Measurements from ENCODE around the gene TLR9. TPM values are rescaled to one million over a fixed set of nuclear protein-coding genes. Genes with fewer than 3 reads are reported as not detected.

The TLR9 gene
- polyA plus RNA-seq, 1 experiment: 0.07 TPM

DNA sequence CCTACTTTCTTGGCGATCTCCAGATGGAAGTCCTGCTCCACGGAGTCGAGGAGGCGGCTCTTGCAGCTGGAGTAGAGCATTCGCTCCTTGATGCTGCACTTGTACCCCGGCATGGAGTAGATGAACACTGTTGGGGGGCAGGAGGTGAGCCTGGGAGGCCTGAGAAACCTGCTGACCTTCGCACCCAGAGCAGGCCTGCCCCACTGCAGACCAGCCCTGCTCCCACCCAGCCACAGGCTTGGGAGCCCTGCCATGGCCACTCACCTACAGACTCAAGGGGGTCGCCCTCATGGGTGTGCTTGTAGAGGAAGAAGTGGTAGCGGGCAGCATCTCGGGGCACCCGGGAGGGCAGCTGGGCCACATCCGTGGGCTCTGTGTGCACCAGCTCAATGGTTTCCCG, 4.2 kb upstream of the TLR9 start:
- no peak overlapping the region for H3K4me3 ChIP-seq (ENCODE audit: low read depth, low read length)
- no peak for TF ChIP-seq CTCF (IDR thresholded peaks at IDR 0.05; ENCODE audit: insufficient read depth, low read depth, low read length)
- POLR2A ChIA-PET: no interaction called here
- H3K27me3 ChIP-seq (ENCODE audit: control insufficient read depth, insufficient read depth, low read length): no peaks in the 10 kb centered on the region
- DNase-seq (ENCODE audit: low read depth): no peak
- H3K36me3 ChIP-seq (ENCODE audit: control insufficient read depth, insufficient read depth, low read length): peaks cover 50% of the 10 kb centered on the region
- CTCF ChIA-PET: interaction anchor here (1.2 to 10.7 kb wide), 3 partner anchors 6 to 109 kb away, joined by 3 to 131 read pairs (median 4); partner anchors contain the start of gene TLR9

- TF ChIP-seq CTCF (IDR thresholded peaks at IDR 0.05; ENCODE audit: insufficient read depth, low read depth, low read length): no peak
- CTCF ChIA-PET: interaction anchor here (0.6 to 10.7 kb wide), 4 partner anchors 6 to 111 kb away, joined by 3 to 131 read pairs (median 4); partner anchors contain the start of gene TLR9
These were observed 3.4 kb upstream of the TLR9 start for GRCh38 chr3:52228751-52229291.

GRCh38 chr3:52228266-52228665, 2.8 kb upstream of the TLR9 start:
- DNase-seq (ENCODE audit: low read depth): no peak
- Histone ChIP-seq H3K36me3 (ENCODE audit: control insufficient read depth, insufficient read depth, low read length) (peaks cover 45% of the 10 kb centered on the region), H3K27me3 (ENCODE audit: control insufficient read depth, insufficient read depth, low read length) (no peaks in the 10 kb centered on the region), H3K4me3 (ENCODE audit: low read depth, low read length) (no peak overlapping the region)
- ChIA-PET POLR2A (no interaction called here), CTCF (interaction anchor here (0.6 to 9.7 kb wide), 2 partner anchors 6 to 111 kb away, joined by 3 to 131 read pairs; partner anchors contain the start of gene TWF2)
- TF ChIP-seq CTCF (IDR thresholded peaks at IDR 0.05; ENCODE audit: insufficient read depth, low read depth, low read length): no peak

More at GRCh38 chr3:52228751-52229291, 3.4 kb upstream of the TLR9 start:
- Histone ChIP-seq H3K36me3 (ENCODE audit: control insufficient read depth, insufficient read depth, low read length) (peaks cover 45% of the 10 kb centered on the region), H3K27me3 (ENCODE audit: control insufficient read depth, insufficient read depth, low read length) (no peaks in the 10 kb centered on the region), H3K4me3 (ENCODE audit: low read depth, low read length) (no peak overlapping the region)
- POLR2A ChIA-PET: no interaction called here
- no peak for DNase-seq (ENCODE audit: low read depth)

DNA sequence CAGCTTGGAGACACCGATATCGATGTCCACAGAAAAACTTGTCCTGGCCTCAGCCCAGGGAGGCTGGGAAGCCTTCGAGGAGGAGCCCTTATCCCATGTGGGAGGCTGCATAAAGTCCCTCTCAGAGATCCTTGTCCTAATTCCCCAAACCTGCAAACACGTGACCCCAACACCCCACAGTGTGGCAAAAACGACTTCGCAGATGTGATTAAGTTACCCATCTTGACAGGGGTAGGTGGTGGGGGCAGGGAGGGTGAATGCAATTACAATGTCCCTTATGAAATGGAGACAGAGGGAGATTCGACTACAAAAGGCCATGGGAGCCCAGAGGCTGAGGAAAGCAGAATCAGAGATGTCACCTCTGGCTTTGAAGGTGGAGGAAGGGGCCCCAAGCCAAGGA, 2.3 kb upstream of the TLR9 start:
- TF ChIP-seq CTCF (IDR thresholded peaks at IDR 0.05; ENCODE audit: insufficient read depth, low read depth, low read length): no peak
- CTCF ChIA-PET: interaction anchor here (1.3 to 9.7 kb wide), 3 partner anchors 6 to 112 kb away, joined by 4 to 131 read pairs (median 11); partner anchors contain the start of genes TWF2 and WDR82

GRCh38 chr3:52227117-52227516, 1.7 kb upstream of the TLR9 start:
- DNase-seq (ENCODE audit: low read depth): no peak
- POLR2A ChIA-PET: no interaction called here
- Histone ChIP-seq H3K27me3 (ENCODE audit: control insufficient read depth, insufficient read depth, low read length) (no peaks in the 10 kb centered on the region), H3K4me3 (ENCODE audit: low read depth, low read length) (no peak overlapping the region), H3K36me3 (ENCODE audit: control insufficient read depth, insufficient read depth, low read length) (peaks cover 36% of the 10 kb centered on the region)
- TF ChIP-seq CTCF (IDR thresholded peaks at IDR 0.05; ENCODE audit: insufficient read depth, low read depth, low read length): no peak; the same call in 1 of the 2 replicates
- CTCF ChIA-PET: interaction anchor here (0.9 to 9.7 kb wide), 4 partner anchors 7 to 113 kb away, joined by 3 to 131 read pairs (median 8); partner anchors contain the start of genes TWF2 and WDR82

More for the DNA sequence above, 2.3 kb upstream of the TLR9 start:
- H3K36me3 ChIP-seq (ENCODE audit: control insufficient read depth, insufficient read depth, low read length): peaks cover 40% of the 10 kb centered on the region
- no peak overlapping the region for H3K4me3 ChIP-seq (ENCODE audit: low read depth, low read length)
- no peaks in the 10 kb centered on the region for H3K27me3 ChIP-seq (ENCODE audit: control insufficient read depth, insufficient read depth, low read length)
- DNase-seq (ENCODE audit: low read depth): no peak
- POLR2A ChIA-PET: no interaction called here
